Kidney (tissue), 14 donors: ENCODE measurements around the gene LSMEM2. TPM values are rescaled to one million over a fixed set of nuclear protein-coding genes. Genes with fewer than 3 reads are reported as not detected.
A peak's percentile ranks its signal among the peaks of the same experiment; 100 is the strongest.

ENCODE experiments used
- DNase-seq, 5 donors: peaks; one replicate each; pipeline ENCODE4 v3.0.0-alpha.2; 2013 to 2020
- FAIRE-seq: peaks from 2 replicates; lab custom pipeline; 2012; peaks lifted over from hg19 to GRCh38; lab: Jason Lieb, UNC
- H3K27ac ChIP-seq, 2 donors: one replicate each; pipeline ENCODE4 v1.7.0; 2013; ENCODE audit warnings: low read depth in 2 of 2, low read length in 2 of 2, inconsistent platforms in 1 of 2
- H3K27me3 ChIP-seq: one replicate; pipeline ENCODE4 v1.7.1; 2013; ENCODE audit warnings: low read length, inconsistent platforms; ENCODE audit not compliant: control insufficient read depth, insufficient read depth
- H3K36me3 ChIP-seq, 3 donors: one replicate each; pipeline versions ENCODE4 v1.7.0 to v1.7.1; 2013; ENCODE audit warnings: low read length in 3 of 3, control low read depth in 1 of 3, inconsistent platforms in 1 of 3; ENCODE audit not compliant: insufficient read depth in 3 of 3, control insufficient read depth in 2 of 3
- H3K4me1 ChIP-seq, 3 donors: one replicate each; pipeline versions ENCODE4 v1.7.0 to v1.7.1; 2013; ENCODE audit warnings: low read length in 3 of 3, inconsistent platforms in 1 of 3, low read depth in 1 of 3; ENCODE audit not compliant: control insufficient read depth in 2 of 3, insufficient read depth in 2 of 3
- H3K4me3 ChIP-seq, 3 donors: one replicate each; pipeline versions ENCODE4 v1.7.0 to v1.8.1; 2013; ENCODE audit warnings: low read length in 3 of 3, control low read depth in 1 of 3, inconsistent platforms in 1 of 3
- H3K9ac ChIP-seq, 3 donors: one replicate each; pipeline versions ENCODE4 v1.7.0 to v1.7.1; 2013; ENCODE audit warnings: low read length in 3 of 3, control low read depth in 1 of 3, inconsistent platforms in 1 of 3
- H3K9me3 ChIP-seq, 3 donors: one replicate each; pipeline versions ENCODE4 v1.7.0 to v1.7.1; 2013; ENCODE audit warnings: low read length in 3 of 3, control low read depth in 1 of 3, inconsistent platforms in 1 of 3; ENCODE audit not compliant: control insufficient read depth in 2 of 3, insufficient read depth in 1 of 3
- CTCF ChIP-seq: IDR thresholded peaks from 3 replicates; pipeline ENCODE4 v1.5.1; 2012; ENCODE audit warnings: mild to moderate bottlenecking, moderate library complexity, borderline replicate concordance; ENCODE audit not compliant: insufficient read depth; ENCODE audit errors: extremely low read depth
- intact Hi-C: fragments of 100-400 bp; cut with DNase I; formaldehyde crosslinking; loops from one replicate; pipeline ENCODE4 v1.11.1; 2022
- polyA plus RNA-seq: library from polyadenylated mRNA; stranded (reverse); fragments of 350-450 nt; fragmentation: Illumina TruSeq; extraction: RNeasy Lipid Tissue Mini Kit (QIAGEN cat#74804); gene quantifications from one replicate; pipeline ENCODE4 v1.2.3, GENCODE V29; 2014; ENCODE audit warnings: low read depth, low replicate concordance; ENCODE audit not compliant: insufficient read depth
- total RNA-seq: library from RNA; stranded (reverse); fragmentation: NEBNext Ultra II Directional; extraction: Animal tissue kit (Norgen Biotek cat#: 25700); gene quantifications from one replicate; pipeline ENCODE4 v1.2.1, GENCODE V29; 2021
- donor health status: control.
- donor health status: control.
- donor health status: control.
- donor health status: control.
- donor health status: control.
- donor health status: DM: yes; HTN: yes; CAD: no.
- donor health status: Normal renal cell carcinoma (clear cell type).

The LSMEM2 gene
- total and polyA plus RNA-seq, 2 donors from 2014 or later = 0.22 to 0.62 TPM

- Histone ChIP-seq H3K27me3 (no peaks in the 10 kb centered on the region), H3K4me3 (peak overlapping the region in 1 of 3 donors; percentile 1), H3K27ac (peak overlapping the region; percentile 71 to 86), H3K4me1 (peaks cover 2 to 25% (median 14%) of the 10 kb centered on the region in 3 donors), H3K36me3 (peaks cover 4 to 30% (median 19%) of the 10 kb centered on the region in 3 donors), H3K9ac (peak overlapping the region in 1 of 3 donors; percentile 51), H3K9me3 (no peaks in the 10 kb centered on the region)
- intact Hi-C loops = no loop called here
- FAIRE-seq (no peak), DNase-seq (peak in 1 of 5 donors; percentile 66)
- TF ChIP-seq CTCF = no peak
Observed at GRCh38 chr3:50333744-50334328, 54.9 kb downstream of the LSMEM2 start.

- no peak for FAIRE-seq
- H3K27ac ChIP-seq = peak overlapping the region; percentile 71 to 86
- TF ChIP-seq CTCF = no peak
Observed at GRCh38 chr3:50334339-50335075, 55.6 kb downstream of the LSMEM2 start.

GRCh38 chr3:50336452-50337174, 57.7 kb downstream of the LSMEM2 start:
- Histone ChIP-seq H3K4me1 (peaks cover 2 to 27% (median 14%) of the 10 kb centered on the region in 3 donors), H3K9ac (peak overlapping the region; percentile 55 to 94 (median 90)), H3K9me3 (no peaks in the 10 kb centered on the region), H3K27me3 (no peaks in the 10 kb centered on the region), H3K36me3 (peaks cover 0 to 6% (median 4%) of the 10 kb centered on the region in 3 donors), H3K4me3 (peak overlapping the region; percentile 72 to 84 (median 78)), H3K27ac (peak overlapping the region; percentile 90 to 94)
- DNase-seq = peak in 1 of 5 donors; percentile 51
- FAIRE-seq = no peak
- no peak for TF ChIP-seq CTCF
- intact Hi-C loops = no loop called here

More at GRCh38 chr3:50334339-50335075, 55.6 kb downstream of the LSMEM2 start:
- Histone ChIP-seq H3K27me3 (no peaks in the 10 kb centered on the region), H3K9me3 (no peaks in the 10 kb centered on the region), H3K9ac (peak overlapping the region in 1 of 3 donors; percentile 24), H3K4me3 (peak overlapping the region in 2 of 3 donors; percentile 0 to 1), H3K4me1 (peaks cover 2 to 25% (median 14%) of the 10 kb centered on the region in 3 donors), H3K36me3 (peaks cover 4 to 27% (median 19%) of the 10 kb centered on the region in 3 donors)
- intact Hi-C loops = no loop called here
- no peak for DNase-seq
